C4-2B (cell line): Measurements from ENCODE around the gene TLL2.

Experiments
- H3K27ac ChIP-seq: fragments of 450-650 bp; 2 replicates; pipeline ENCODE4 v1.5.1; 2017
- CTCF ChIP-seq: fragments of 450-650 bp; conservative IDR thresholded peaks from 2 replicates; pipeline ENCODE4 v1.5.1; 2017; ENCODE audit warnings: mild to moderate bottlenecking
- ZFX ChIP-seq: fragments of 450-650 bp; IDR thresholded peaks from 2 replicates; pipeline ENCODE4 v1.6.1; 2017

TLL2 gene

DNA sequence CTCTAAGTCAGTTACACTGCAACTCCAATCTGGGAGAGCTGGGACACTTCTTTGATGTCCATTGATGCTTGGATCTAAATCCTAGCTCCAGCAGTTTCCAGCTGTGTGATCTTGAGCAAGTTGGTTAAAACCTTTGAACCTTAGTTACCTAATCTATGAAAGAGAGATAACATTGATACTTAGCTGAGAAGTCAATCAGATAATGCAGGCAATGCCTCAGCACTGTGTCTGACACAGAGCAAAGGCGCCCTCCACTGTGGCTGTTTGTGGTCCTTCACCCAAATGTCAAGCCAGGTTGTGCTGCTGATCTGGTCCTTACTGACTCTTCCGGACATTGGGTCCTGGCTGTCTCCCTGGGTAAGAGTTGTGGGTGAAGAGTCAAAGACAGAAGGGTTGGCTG is 189.3 kb downstream of the TLL2 start:
- no peak overlapping the region for H3K27ac ChIP-seq
- TF ChIP-seq ZFX: no peak
- no peak for TF ChIP-seq CTCF

DNA sequence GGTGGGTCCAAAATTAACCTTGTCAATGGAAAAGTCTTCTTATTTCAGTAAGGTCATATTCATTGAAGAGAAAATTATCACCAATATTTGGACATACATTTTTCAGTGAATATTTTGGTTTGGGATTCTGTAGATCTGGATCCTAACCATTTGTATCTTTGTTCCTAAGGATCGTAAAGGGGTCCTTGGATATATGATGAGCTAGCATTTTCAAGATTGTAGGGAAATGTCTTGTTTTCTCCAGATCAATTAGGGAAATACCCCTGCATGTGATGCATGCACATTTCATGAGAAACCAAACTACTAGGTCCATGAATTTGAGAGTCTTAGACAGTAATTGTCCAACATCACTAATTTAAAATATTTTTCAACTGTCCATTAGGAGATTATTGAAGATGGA is 191.5 kb downstream of the TLL2 start:
- TF ChIP-seq ZFX (no peak), CTCF (no peak)
- no peak overlapping the region for H3K27ac ChIP-seq

GRCh38 chr10:96321822-96322221 is 191.9 kb downstream of the TLL2 start:
- no peak for TF ChIP-seq ZFX
- TF ChIP-seq CTCF: peak; percentile 14; the same call in 1 of the 2 replicates
- H3K27ac ChIP-seq: no peak overlapping the region

DNA sequence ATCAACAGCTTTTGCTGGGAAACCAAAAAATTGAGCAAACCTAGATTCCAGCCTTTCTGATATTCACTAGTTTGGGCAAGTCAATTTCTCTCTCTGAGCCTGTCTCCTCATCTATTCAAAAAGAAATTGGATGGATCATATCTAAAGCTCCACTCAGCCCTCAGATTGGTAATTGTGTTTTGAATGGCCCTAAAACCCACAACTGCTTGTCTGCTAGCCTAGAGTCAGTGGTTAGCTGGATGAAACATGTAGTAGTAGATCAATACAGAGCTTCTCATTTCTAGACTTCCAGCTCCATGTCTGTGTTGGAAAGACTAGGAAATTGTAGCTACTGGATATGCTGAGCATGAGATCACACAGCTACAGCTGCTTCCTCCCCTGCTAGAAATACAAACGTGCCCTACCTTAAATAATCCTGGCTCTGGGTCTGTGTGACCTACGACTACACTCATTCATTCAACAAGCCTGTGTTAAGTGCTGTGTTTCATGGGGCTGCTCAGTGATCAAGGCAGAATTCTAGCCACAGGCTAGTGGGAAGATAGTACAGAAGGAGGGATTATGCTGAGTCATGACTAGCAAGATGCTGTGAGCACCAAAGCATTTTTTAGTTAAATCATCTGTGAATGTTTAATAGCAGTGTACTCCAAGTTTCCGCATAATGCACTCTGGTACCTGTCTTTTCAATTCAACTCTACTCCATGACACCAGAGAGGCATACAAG is 193.8 kb downstream of the TLL2 start:
- no peak overlapping the region; the same call in 1 of the 2 replicates for H3K27ac ChIP-seq
- no peak for TF ChIP-seq CTCF
- no peak for TF ChIP-seq ZFX

DNA sequence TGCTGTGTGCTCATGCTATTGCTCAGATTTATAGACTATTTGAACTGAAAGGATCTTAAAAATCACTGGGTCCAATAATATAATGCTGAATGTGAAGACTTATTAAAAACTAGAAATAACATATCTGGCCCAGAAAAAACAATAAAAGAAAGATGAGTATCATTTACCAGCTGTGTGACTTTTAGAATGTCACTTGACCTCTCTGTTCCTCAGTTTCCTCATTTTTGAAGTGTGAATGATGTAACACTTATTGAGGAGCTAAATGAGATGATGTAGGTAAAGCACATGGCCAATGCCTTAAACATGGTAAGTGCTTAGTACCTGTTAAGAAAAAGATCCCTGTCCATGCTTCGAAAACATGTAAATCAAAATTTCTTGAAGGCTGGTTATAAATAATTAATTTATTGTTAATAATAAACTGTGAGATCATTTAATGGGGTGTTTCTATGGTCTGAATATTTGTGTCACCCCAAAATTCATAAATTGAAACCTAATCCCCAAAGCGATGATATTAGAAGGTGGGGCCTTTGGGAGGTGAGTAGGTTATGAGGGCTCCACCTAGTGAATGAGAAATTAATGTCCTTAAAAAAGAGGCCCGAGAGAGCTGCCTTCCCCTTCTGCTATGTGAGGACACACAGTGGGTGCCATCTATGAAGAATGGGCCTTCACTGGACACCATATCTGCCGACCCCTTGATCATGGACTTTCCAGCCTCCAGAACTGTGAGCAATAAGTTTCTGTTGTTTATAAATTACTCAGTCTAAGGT is 196.5 kb downstream of the TLL2 start:
- no peak for TF ChIP-seq ZFX
- TF ChIP-seq CTCF: 0 out of 2 replicates have a peak, but pooled peaks have one; percentile 18
- H3K27ac ChIP-seq: no peak overlapping the region
